ENCODE data around the gene POU2F2.
"Not testable (repeated sequence)": the region's sequence is repeated elsewhere in the genome, so short reads cannot be mapped to it uniquely, and the experiment has no call there.

Gene POU2F2

GRCh38 chr19:42124386-42124901, 7.8 kb downstream of the POU2F2 start:
- no peak for DNase-seq

- no peak for DNase-seq
These were observed 8.5 kb downstream of the POU2F2 start for GRCh38 chr19:42123765-42124164.

GRCh38 chr19:42122691-42123607, 9.3 kb downstream of the POU2F2 start:
- DNase-seq = no peak

GRCh38 chr19:42121656-42122069, 10.6 kb downstream of the POU2F2 start:
- peak; percentile 94 for DNase-seq

DNA sequence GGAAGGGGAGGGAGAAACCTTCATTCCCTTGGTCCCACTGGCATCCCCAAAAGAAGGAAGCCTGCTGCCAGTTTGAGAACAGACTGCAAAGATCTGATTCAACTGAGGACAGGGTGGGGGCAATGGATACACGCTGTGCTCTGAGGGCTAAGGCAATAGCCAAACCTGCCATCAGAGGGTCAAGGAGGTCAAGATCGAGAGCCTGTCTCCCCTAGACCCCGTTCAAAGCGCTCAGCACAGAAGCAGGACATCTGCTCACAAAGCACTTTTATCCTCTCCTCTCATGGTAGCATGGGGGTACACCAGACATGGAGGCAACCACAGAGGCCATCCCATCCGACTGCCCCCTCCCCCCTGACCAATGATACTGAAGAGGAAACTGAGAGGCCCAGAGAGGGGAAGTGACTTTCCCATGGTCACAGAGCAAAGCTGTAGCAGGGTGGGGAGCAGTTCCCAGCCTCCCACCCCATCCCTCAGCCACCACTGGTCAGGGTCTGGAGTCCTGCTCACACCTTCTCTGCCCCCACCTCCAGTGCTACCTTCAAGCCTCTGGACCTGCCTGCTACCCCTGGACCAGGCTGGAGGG, 11.1 kb downstream of the POU2F2 start:
- no peak for DNase-seq

- DNase-seq = no peak
These were observed 11.8 kb downstream of the POU2F2 start for GRCh38 chr19:42120276-42120980.

GRCh38 chr19:42117076-42117475, 15.2 kb downstream of the POU2F2 start:
- DNase-seq = no peak

GRCh38 chr19:42116308-42117075, 15.8 kb downstream of the POU2F2 start:
- no peak for DNase-seq

GRCh38 chr19:42115705-42116104, 16.5 kb downstream of the POU2F2 start:
- no peak for DNase-seq

DNA sequence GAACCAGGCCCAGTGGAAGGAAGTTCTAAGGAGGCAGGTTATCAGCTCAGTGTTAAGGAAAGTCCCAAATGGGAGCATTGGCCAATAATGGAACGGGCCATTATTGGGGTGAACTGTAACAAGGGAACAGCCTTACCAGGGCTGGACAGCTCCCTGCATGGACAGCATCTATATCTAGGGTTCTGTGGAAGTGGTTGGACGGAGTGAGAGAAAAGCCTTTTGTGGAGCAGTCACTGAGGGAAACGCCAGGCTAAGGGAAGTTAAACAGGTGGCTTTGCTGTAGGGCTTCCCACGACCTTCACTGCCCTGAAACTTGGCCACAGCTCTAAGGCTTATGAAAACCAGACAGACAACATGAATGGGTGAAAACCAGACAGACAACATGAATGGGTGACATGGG, 17.0 kb downstream of the POU2F2 start:
- DNase-seq = no peak

DNA sequence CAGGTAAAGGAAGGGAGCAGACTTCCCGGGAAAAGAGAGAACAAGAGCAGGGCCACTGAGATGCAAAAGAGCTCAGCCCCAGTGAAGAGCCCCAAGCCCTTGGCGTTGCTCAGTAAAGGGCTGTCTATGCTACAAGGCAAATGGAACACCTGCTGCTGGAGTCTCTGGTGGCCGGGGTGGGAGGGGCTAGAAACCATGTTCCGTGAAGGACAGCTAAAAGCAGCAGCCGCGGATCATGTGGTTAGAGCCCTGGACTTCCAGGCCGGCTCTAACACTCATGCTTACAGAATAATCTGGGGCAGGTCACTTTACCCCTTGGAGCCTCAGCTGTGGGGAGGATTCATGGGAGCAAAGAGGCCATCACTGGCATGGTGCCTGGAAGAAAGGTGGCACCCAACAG, 17.8 kb downstream of the POU2F2 start:
- no peak for DNase-seq

GRCh38 chr19:42113641-42114348, 18.5 kb downstream of the POU2F2 start:
- DNase-seq = peak; percentile 97

DNA sequence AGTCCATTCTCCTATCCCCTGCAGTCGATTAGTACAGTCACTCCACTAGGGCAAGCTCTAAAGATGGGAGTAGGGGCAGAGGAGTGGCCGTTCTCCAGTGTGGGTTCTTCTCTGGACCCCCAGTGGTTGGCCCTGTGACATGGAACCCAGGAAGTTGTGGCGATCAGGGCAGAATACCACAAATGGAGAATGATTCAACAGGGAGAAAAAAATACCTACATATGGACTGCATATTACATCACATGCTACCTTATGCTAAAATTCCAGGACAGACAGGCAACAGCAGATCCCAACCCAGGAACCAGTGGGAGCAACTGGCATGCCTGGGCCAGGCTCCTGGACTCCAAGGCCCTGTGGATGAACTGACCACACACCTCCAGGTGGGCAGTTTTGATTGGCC, 20.4 kb downstream of the POU2F2 start:
- DNase-seq = peak; percentile 77

DNA sequence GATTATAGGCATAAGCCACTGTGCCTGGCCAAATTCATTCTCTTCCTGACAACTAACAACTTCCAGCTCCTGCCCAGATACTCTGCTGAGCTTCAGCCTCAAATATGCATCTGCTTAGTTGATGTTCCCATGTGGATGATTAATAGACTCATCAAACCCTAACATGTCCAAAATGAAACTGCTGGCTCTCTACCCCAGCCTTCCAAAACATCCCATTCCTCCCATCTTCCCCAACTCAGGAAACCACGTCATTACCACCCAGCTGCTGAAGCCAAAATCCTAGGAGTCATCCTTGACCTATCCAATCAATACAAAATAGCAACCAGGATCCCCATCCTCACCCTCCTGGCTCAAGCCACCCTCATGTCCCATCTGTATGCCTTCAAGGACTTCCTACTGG, 20.9 kb downstream of the POU2F2 start:
- DNase-seq = peak; percentile 91

DNA sequence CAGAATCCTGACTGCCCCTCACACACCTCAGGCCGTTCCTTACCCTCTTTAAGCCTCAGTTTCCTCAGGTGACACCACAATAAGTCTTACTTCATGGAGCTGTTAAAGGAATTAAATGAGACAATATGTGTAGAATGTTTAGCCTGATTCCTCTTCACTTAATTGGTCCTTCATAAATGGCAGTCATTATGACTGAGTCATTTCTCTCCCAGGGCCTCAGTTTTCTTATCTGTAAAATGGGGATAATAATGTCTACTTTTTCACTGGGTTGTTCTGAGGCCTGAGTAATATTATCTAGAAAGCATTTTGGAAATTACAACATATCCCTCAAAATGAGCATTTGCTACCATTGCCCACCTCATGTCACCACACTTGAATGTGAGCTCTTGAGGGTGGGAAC, 21.6 kb downstream of the POU2F2 start:
- DNase-seq = no peak

DNA sequence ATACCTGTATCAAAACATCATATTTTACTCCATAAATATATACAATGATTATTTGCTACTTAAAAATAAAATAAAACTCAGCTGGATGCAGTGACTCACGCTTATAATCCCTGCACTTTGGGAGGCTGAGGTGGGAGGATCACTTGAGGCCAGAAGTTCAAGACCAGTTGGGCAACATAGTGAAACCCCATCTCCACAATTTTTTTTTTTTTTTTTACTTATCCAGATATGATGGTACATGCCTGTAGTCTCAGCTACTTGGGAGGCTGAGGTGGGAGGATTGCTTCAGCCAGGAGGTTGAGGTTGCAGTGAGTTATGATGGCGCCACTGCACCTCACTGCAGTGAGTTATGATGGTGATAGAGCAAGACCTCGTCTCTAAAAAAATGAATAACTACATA, 22.4 kb downstream of the POU2F2 start:
- DNase-seq = no peak

- peak; percentile 88 for DNase-seq
These were observed 23.5 kb downstream of the POU2F2 start for GRCh38 chr19:42108527-42109389.

DNA sequence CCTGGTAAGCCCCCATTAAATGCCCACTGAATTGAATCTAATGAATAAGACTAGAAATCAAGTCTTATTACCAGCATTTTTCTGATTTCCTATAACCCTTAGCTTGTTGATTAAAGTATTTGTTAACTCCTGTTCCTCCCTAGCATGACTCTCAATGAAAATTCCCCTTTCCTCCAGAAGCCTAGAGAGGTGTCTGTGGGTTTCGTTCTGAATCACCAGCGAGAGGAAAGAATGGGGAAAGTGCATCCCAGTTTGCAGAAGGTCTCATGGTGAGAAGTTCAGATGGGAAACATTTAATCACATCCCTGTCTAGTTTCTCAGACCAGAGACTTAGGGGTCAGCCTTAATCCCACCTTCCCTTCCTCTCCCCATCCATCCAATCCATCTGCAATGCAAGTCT, 26.9 kb downstream of the POU2F2 start:
- DNase-seq = no peak

GRCh38 chr19:42102877-42103276, 29.4 kb downstream of the POU2F2 start:
- no peak for DNase-seq

GRCh38 chr19:42100241-42100640, 32.0 kb downstream of the POU2F2 start:
- DNase-seq = not testable (repeated sequence)

DNA sequence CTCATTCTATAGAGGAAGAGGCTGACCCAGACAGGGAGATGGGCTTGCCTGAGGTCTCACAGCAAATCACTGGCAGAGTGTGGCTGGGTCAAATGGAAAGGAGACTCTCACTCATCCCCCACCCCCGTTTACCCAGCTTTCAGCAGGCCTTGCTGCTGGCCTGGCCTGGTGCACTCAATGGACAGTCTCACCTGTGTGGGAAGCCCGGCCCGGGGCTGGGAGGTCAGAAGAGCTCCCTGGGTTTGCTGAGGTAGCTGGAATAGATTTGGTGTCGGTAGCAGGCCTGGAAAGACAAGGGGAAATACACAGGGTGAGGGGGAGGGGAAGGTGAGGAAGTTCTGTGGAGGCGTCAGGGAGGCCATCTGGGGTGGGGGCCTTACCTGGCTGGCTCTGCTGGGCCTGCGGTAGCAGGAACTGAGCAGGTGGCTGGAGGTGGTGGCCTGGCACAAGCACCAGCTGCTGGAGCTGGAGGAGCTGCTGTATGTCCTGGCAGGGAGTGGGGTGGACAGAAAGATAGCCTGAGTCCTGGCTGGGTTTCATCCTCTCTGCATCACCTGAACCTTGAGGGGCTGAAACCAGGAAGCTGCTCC, 32.8 kb downstream of the POU2F2 start:
- DNase-seq = no peak
